ELR (cell line): ENCODE results near the gene SLC39A12.
"Not testable (repeated sequence)": the region's sequence is repeated elsewhere in the genome, so short reads cannot be mapped to it uniquely, and the experiment has no call there.

ENCODE experiments used
- DNase-seq: peaks from one replicate; pipeline ENCODE4 v3.0.0-alpha.2; 2015; ENCODE audit warnings: low read depth

Gene SLC39A12

GRCh38 chr10:17951868-17952371 lies at the start of gene SLC39A12:
Gene SLC39A12, plus strand, starts transcription at chr10:17951918. Its CDS starts 1,359 bp downstream, at chr10:17953277.
- DNase-seq: peak; percentile 81

GRCh38 chr10:17904564-17904963 lies 47.2 kb upstream of the SLC39A12 start:
- DNase-seq: no peak

- peak; percentile 35 for DNase-seq
These were observed 46.2 kb upstream of the SLC39A12 start for GRCh38 chr10:17905491-17905890.

GRCh38 chr10:17906002-17906401 lies 45.7 kb upstream of the SLC39A12 start:
- no peak for DNase-seq

GRCh38 chr10:17907641-17908040 lies 44.1 kb upstream of the SLC39A12 start:
- no peak for DNase-seq

- peak; percentile 79 for DNase-seq
These were observed 41.5 kb upstream of the SLC39A12 start for GRCh38 chr10:17910125-17910789.

DNA sequence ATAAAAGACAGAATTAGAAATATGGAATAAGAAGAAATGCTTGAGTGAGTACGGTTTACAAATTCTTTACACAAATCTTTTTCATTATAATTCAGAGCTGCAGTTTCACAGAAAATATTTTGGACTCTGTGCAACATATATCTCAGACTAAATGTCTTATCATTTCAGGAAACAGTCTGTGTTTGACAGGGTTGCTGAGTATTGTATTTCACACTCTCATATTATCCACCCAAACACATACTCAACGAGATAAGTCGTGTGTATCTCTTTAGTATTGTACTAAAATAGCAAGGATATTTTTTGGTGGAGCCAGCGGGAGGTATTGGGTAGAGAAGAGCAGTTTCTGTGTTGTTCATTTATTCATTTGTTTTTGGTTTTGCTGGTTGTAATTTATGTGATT lies 39.0 kb upstream of the SLC39A12 start:
- DNase-seq: no peak

- no peak for DNase-seq
These were observed 38.1 kb upstream of the SLC39A12 start for GRCh38 chr10:17913604-17914003.

DNA sequence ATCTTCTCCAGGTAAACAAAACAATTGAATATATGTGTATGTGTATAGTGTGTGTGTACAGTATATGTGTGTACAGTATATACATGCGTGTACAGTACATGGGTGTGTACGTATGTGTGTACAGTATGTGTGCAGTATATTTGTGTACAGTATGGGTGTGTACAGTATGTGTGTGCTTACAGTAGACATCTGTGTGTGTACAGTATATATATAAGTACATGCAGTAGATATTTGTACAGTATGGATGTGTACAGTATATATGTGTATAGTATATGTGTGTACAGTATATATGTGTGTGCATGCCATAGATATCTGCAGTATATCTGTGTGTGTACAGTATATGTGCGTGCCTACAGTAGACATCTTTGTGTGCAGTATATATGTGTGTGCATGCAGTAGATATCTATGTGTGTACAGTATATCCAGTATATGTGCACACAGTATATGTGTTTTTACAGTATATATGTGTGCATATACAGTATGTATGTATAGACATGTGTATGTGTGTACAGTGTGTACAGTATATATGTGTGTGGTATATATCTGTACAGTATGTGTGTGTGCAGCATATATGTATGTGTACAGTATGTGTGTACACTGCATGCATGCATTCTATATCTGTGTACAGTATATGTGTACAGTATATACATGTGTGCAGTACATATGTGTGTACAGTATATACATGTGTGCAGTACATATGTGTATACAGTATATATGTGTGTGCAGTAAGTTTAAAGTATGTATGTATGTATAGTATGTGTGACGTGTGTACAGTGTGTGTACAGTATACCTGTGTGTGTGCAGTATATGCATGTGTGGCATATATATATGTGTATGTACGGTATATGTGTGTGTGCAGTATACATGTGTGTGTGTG lies 37.3 kb upstream of the SLC39A12 start:
- no peak for DNase-seq

GRCh38 chr10:17915181-17915580 lies 36.5 kb upstream of the SLC39A12 start:
- no peak for DNase-seq

- no peak for DNase-seq
These were observed 33.4 kb upstream of the SLC39A12 start for GRCh38 chr10:17918187-17918903.

DNA sequence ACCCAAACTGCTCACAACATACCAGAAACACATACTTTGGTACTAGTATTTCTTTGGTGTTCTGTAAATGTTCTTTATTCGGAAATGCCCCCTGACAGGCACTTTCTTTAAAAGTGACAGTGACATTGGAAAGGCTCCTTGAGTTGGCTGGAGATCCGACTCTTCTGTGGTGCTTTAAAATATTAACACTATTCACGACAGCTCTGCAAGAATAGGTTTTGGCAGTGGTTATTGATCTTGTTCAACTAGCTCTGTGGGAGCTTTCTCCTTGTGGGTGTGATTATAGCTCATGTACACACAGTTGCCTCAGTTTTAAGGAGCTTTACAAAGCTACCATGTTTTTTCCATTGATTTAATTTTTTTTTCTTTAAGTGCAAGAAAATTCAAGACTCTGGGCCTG lies 30.3 kb upstream of the SLC39A12 start:
- no peak for DNase-seq

DNA sequence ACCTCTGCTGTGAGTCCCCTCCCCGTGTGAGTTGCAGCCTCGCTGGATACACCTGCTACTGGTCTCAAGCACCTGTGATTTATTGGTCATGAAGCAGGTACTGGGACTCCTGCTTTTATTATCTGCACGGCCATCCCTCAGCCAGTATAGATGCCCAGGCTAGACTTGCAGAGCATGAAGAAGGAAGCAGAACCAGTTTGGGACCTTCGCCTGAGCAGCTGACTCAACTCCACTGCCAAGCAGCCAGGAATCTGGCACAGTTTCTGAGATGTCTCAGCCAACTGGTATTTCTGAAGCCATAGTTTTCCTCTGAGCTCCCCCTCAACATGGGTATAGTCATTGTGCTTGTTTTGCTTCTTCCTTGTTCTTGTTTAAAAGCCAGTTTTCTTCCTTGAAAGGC lies 28.0 kb upstream of the SLC39A12 start:
- peak; percentile 92 for DNase-seq

DNA sequence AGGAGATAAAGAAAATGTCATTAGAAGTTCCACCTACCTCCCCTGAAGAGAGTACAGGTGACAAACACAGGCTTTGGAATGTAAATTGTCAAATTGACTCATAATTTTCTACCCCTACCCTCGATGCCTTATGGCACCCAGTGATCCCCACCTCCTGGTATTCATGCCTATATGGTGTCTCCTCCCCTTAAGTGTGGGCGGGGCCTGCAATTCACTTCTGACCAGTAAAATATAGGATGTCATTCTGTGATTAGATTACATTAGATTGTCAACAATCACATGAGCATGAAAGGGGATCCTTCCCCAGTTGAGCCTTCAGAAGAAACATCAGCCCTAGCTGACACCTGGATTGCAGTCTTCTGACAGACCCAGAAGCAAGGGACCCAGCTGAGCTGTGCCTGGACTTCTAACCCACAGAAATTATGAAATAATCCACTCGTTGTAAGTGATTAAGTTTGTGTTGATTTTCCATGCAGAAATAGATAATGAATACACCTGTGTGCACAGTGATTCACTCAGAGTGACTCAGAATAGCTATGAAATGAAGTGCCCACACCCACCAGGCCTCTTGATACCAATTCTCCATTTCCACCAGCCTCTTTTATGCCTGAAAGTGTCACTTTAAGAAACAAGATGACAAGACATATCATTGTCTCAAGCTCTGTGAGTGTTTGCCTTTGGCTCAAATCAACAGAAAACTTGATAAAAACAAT lies 8.5 kb upstream of the SLC39A12 start:
- DNase-seq: peak; percentile 11

GRCh38 chr10:17950269-17950668 lies 1.4 kb upstream of the SLC39A12 start:
- not testable (repeated sequence) for DNase-seq

DNA sequence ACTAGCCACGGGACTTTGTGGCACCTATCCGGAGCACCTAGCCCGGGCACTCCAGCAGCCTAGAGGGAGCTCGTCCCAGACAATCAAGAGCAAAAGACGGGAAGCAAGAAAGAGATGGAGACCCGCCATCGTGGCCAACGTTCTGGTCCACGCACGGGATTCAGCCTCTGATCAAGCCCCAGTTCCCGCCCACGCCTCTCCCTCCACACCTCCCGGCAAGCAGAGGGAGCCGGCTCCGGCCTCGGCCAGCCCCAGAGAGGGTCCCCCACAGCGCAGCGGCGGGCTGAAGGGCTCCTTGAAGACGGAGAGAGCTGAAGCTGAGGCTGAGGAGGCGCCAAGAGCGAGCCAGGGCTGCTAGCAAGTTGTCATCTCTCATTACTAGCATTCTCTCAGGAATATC lies 992 bp upstream of the SLC39A12 start:
- DNase-seq: no peak

- not testable (repeated sequence) for DNase-seq
These were observed 2.7 kb downstream of the SLC39A12 start for GRCh38 chr10:17954372-17954771.

- DNase-seq: peak; percentile 14
These were observed 3.1 kb downstream of the SLC39A12 start for GRCh38 chr10:17954861-17955260.

GRCh38 chr10:17958049-17958448 lies 6.3 kb downstream of the SLC39A12 start:
- DNase-seq: no peak

DNA sequence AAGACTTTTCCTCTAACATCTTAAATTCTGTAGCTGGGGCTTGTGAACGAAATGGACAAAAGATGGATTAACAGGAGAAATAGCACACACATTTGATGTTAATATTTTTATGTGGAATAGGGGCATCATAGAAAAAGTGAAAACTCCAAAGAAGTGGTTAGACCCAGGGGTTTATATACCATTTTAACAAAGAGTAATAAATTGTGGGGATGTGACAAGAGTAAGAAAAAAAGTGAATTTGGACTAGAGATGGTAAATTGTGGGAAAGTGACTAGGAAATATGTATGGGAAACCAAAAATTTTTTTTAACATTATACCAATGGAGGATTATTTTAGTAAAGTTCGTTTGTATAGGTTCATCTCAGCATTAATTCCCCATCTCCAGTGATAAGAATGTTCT lies 8.2 kb downstream of the SLC39A12 start:
- no peak for DNase-seq

DNA sequence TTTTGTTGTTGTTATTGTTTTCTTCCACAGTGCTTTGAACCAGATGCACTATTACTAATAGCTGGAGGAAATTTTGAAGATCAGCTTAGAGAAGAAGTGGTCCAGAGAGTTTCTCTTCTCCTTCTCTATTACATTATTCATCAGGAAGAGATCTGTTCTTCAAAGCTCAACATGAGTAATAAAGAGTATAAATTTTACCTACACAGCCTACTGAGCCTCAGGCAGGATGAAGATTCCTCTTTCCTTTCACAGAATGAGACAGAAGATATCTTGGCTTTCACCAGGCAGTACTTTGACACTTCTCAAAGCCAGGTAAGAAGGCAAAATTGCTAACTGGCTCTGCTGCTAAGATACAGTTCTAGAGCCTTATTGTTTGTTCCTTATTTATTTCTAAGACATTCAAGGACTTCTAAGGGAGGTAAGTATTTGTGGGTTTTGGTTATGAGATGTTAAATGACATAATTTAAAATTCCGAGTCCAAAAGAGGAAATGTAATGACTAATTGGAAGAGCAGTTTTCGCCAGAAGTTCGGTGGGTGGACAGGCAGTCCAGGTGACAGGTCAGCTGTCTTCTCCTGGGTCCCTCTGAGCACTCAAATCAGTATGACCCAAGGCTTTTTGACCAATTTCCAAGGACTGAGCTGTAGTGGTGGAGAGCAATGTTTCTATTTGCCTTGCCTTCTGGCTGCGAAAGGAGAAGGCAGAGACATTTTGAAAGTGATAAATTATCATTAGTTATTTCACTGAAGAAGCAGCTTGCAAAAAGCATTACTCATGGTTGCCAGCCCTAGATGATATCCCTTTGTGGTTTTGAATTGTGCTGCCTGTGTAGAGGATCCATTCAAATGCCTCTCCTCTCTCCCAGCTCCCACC lies 10.1 kb downstream of the SLC39A12 start:
- peak; percentile 71 for DNase-seq
